Cortex of kidney (tissue), 1 donor: Measurements from ENCODE around the gene SHISAL1.

Experiments used
- DNase-seq: peaks from one replicate; lab custom pipeline; 2025; lab: John Stamatoyannopoulos, UW

SHISAL1 gene

GRCh38 chr22:44278243-44279068 is 34.3 kb downstream of the SHISAL1 start:
- DNase-seq: no peak

- no peak for DNase-seq
Observed at GRCh38 chr22:44277386-44278135, 35.2 kb downstream of the SHISAL1 start.

GRCh38 chr22:44276706-44277356 is 35.9 kb downstream of the SHISAL1 start:
- DNase-seq: no peak

- no peak for DNase-seq
Observed at GRCh38 chr22:44276041-44276440, 36.7 kb downstream of the SHISAL1 start.

- no peak for DNase-seq
Observed at GRCh38 chr22:44275631-44275995, 37.1 kb downstream of the SHISAL1 start.

- DNase-seq: no peak
Observed at GRCh38 chr22:44274918-44275630, 37.7 kb downstream of the SHISAL1 start.

GRCh38 chr22:44273175-44273574 is 39.6 kb downstream of the SHISAL1 start:
- DNase-seq: no peak

GRCh38 chr22:44272401-44272771 is 40.4 kb downstream of the SHISAL1 start:
- DNase-seq: no peak

GRCh38 chr22:44271732-44272400 is 40.9 kb downstream of the SHISAL1 start:
- no peak for DNase-seq

- no peak for DNase-seq
Observed at GRCh38 chr22:44271010-44271500, 41.7 kb downstream of the SHISAL1 start.

- no peak for DNase-seq
Observed at GRCh38 chr22:44270556-44270880, 42.2 kb downstream of the SHISAL1 start.

- no peak for DNase-seq
Observed at GRCh38 chr22:44269757-44270555, 42.8 kb downstream of the SHISAL1 start.

GRCh38 chr22:44269117-44269498 is 43.6 kb downstream of the SHISAL1 start:
- no peak for DNase-seq

- no peak for DNase-seq
Observed at GRCh38 chr22:44268431-44269116, 44.2 kb downstream of the SHISAL1 start.

GRCh38 chr22:44267856-44268255 is 44.9 kb downstream of the SHISAL1 start:
- DNase-seq: no peak

GRCh38 chr22:44266796-44267760 is 45.7 kb downstream of the SHISAL1 start:
- DNase-seq: no peak

- no peak for DNase-seq
Observed at GRCh38 chr22:44263547-44263946, 49.2 kb downstream of the SHISAL1 start.

GRCh38 chr22:44261861-44262595 is 50.7 kb downstream of the SHISAL1 start:
- no peak for DNase-seq
